HL-60 (cell line): ENCODE data around the gene MAGI2.

ENCODE experiments used
- TF ChIP-seq, protein P1 (sequence below): IDR thresholded peaks from one replicate; pipeline ENCODE4 v1.5.1; 2011; ENCODE audit warnings: low read length, control low read depth, inconsistent platforms; ENCODE audit not compliant: insufficient read depth
- TF ChIP-seq, protein P2 (sequence below): IDR thresholded peaks from 2 replicates; pipeline ENCODE4 v1.6.1; 2012; ENCODE audit warnings: low read depth; ENCODE audit not compliant: insufficient replicate concordance

GRCh38 chr7:79291498-79291865 lies 162.0 kb downstream of the MAGI2 start:
- TF ChIP-seq, protein P1, sequence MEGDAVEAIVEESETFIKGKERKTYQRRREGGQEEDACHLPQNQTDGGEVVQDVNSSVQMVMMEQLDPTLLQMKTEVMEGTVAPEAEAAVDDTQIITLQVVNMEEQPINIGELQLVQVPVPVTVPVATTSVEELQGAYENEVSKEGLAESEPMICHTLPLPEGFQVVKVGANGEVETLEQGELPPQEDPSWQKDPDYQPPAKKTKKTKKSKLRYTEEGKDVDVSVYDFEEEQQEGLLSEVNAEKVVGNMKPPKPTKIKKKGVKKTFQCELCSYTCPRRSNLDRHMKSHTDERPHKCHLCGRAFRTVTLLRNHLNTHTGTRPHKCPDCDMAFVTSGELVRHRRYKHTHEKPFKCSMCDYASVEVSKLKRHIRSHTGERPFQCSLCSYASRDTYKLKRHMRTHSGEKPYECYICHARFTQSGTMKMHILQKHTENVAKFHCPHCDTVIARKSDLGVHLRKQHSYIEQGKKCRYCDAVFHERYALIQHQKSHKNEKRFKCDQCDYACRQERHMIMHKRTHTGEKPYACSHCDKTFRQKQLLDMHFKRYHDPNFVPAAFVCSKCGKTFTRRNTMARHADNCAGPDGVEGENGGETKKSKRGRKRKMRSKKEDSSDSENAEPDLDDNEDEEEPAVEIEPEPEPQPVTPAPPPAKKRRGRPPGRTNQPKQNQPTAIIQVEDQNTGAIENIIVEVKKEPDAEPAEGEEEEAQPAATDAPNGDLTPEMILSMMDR: no peak
- TF ChIP-seq, protein P2, sequence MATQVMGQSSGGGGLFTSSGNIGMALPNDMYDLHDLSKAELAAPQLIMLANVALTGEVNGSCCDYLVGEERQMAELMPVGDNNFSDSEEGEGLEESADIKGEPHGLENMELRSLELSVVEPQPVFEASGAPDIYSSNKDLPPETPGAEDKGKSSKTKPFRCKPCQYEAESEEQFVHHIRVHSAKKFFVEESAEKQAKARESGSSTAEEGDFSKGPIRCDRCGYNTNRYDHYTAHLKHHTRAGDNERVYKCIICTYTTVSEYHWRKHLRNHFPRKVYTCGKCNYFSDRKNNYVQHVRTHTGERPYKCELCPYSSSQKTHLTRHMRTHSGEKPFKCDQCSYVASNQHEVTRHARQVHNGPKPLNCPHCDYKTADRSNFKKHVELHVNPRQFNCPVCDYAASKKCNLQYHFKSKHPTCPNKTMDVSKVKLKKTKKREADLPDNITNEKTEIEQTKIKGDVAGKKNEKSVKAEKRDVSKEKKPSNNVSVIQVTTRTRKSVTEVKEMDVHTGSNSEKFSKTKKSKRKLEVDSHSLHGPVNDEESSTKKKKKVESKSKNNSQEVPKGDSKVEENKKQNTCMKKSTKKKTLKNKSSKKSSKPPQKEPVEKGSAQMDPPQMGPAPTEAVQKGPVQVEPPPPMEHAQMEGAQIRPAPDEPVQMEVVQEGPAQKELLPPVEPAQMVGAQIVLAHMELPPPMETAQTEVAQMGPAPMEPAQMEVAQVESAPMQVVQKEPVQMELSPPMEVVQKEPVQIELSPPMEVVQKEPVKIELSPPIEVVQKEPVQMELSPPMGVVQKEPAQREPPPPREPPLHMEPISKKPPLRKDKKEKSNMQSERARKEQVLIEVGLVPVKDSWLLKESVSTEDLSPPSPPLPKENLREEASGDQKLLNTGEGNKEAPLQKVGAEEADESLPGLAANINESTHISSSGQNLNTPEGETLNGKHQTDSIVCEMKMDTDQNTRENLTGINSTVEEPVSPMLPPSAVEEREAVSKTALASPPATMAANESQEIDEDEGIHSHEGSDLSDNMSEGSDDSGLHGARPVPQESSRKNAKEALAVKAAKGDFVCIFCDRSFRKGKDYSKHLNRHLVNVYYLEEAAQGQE: no peak
